ENCODE measurements around the gene HMCN2. TPM values are rescaled to one million over a fixed set of nuclear protein-coding genes. Genes with fewer than 3 reads are reported as not detected.
"Not testable (repeated sequence)": the region's sequence is repeated elsewhere in the genome, so short reads cannot be mapped to it uniquely, and the experiment has no call there.

The HMCN2 gene
- total RNA-seq, 1 experiment from 2014 or later, result not detected

- ChIA-PET POLR2A (no interaction called here), CTCF (interaction anchor here (0.9 kb wide), 1 partner anchor 27 kb away, joined by 3 read pairs; no protein-coding TSS in a partner anchor)
- BruUV-seq (replicated peaks), result no TSS peak
- Mint-ChIP-seq H3K27me3 (ENCODE audit: insufficient read depth, unreplicated experiment) (no peaks in the 10 kb centered on the region), H3K9me3 (ENCODE audit: unreplicated experiment) (peaks cover 7% of the 10 kb centered on the region), H3K27ac (ENCODE audit: low read depth, unreplicated experiment) (no peak overlapping the region), H3K4me3 (ENCODE audit: unreplicated experiment) (no peak overlapping the region), H3K36me3 (ENCODE audit: insufficient read depth, unreplicated experiment) (peaks cover 5% of the 10 kb centered on the region), H3K4me1 (ENCODE audit: insufficient read depth, unreplicated experiment) (peaks cover 8% of the 10 kb centered on the region)
- no peak for TF ChIP-seq CTCF (IDR thresholded peaks at IDR 0.05; ENCODE audit: unreplicated experiment)
- intact Hi-C loops (cut with micrococcal nuclease), result no loop called here
- no peak for DNase-seq (ENCODE audit: unreplicated experiment)
Measured at GRCh38 chr9:130433947-130434262, 168.3 kb downstream of the HMCN2 start.

- CTCF ChIA-PET, result interaction anchor here (0.6 to 0.9 kb wide), 3 partner anchors 9 to 46 kb away, joined by 3 to 4 read pairs (median 3); no protein-coding TSS in a partner anchor
- H3K9me3 Mint-ChIP-seq (ENCODE audit: unreplicated experiment); DNase-seq (ENCODE audit: unreplicated experiment); H3K27me3 Mint-ChIP-seq (ENCODE audit: insufficient read depth, unreplicated experiment); H3K27ac Mint-ChIP-seq (ENCODE audit: low read depth, unreplicated experiment); H3K4me1 Mint-ChIP-seq (ENCODE audit: insufficient read depth, unreplicated experiment); H3K4me3 Mint-ChIP-seq (ENCODE audit: unreplicated experiment); intact Hi-C loops (cut with micrococcal nuclease); BruUV-seq (replicated peaks); H3K36me3 Mint-ChIP-seq (ENCODE audit: insufficient read depth, unreplicated experiment); POLR2A ChIA-PET: not testable (repeated sequence)
Measured at GRCh38 chr9:130434656-130435055, 169.1 kb downstream of the HMCN2 start.

GRCh38 chr9:130437011-130437789, 171.6 kb downstream of the HMCN2 start:
- intact Hi-C loops (cut with micrococcal nuclease), result no loop called here
- H3K4me3 Mint-ChIP-seq (ENCODE audit: unreplicated experiment), result no peak overlapping the region
- CTCF ChIA-PET, result interaction anchor here (0.7 to 1.0 kb wide), 4 partner anchors 10 to 913 kb away, joined by 3 read pairs; no protein-coding TSS in a partner anchor

GRCh38 chr9:130438382-130438981, 172.9 kb downstream of the HMCN2 start:
- ChIA-PET POLR2A (interaction anchor here (0.6 to 1.3 kb wide), 2 partner anchors 8 to 12 kb away, joined by 3 read pairs; no protein-coding TSS in a partner anchor), CTCF (no interaction called here)
- peaks cover 5% of the 10 kb centered on the region for H3K36me3 Mint-ChIP-seq (ENCODE audit: insufficient read depth, unreplicated experiment)
- no peak overlapping the region for H3K27ac Mint-ChIP-seq (ENCODE audit: low read depth, unreplicated experiment)
- DNase-seq (ENCODE audit: unreplicated experiment), result no peak
- H3K27me3 Mint-ChIP-seq (ENCODE audit: insufficient read depth, unreplicated experiment), result no peaks in the 10 kb centered on the region
- no peaks in the 10 kb centered on the region for H3K4me1 Mint-ChIP-seq (ENCODE audit: insufficient read depth, unreplicated experiment)
- intact Hi-C loops (cut with micrococcal nuclease), result no loop called here
- peaks cover 8% of the 10 kb centered on the region for H3K9me3 Mint-ChIP-seq (ENCODE audit: unreplicated experiment)
- no peak overlapping the region for H3K4me3 Mint-ChIP-seq (ENCODE audit: unreplicated experiment)
- TF ChIP-seq CTCF (IDR thresholded peaks at IDR 0.05; ENCODE audit: unreplicated experiment), result no peak
- BruUV-seq (replicated peaks), result no TSS peak

More at GRCh38 chr9:130437011-130437789, 171.6 kb downstream of the HMCN2 start:
- Mint-ChIP-seq H3K9me3 (ENCODE audit: unreplicated experiment) (peaks cover 5% of the 10 kb centered on the region), H3K27ac (ENCODE audit: low read depth, unreplicated experiment) (no peak overlapping the region), H3K4me1 (ENCODE audit: insufficient read depth, unreplicated experiment) (peaks cover 6% of the 10 kb centered on the region), H3K36me3 (ENCODE audit: insufficient read depth, unreplicated experiment) (peaks cover 5% of the 10 kb centered on the region), H3K27me3 (ENCODE audit: insufficient read depth, unreplicated experiment) (no peaks in the 10 kb centered on the region)
- POLR2A ChIA-PET, result interaction anchor here (1.0 kb wide), 1 partner anchor 10 kb away, joined by 7 read pairs; no protein-coding TSS in a partner anchor
- TF ChIP-seq CTCF (IDR thresholded peaks at IDR 0.05; ENCODE audit: unreplicated experiment), result no peak
- no peak for DNase-seq (ENCODE audit: unreplicated experiment)
- no TSS peak for BruUV-seq (replicated peaks)
